IPS-11a (cell line): ENCODE data around the gene ZNF576.
"Not testable (repeated sequence)": the region's sequence is repeated elsewhere in the genome, so short reads cannot be mapped to it uniquely, and the experiment has no call there.

Source experiments
- H3K4me3 ChIP-seq: one replicate; pipeline ENCODE4 v1.5.1; 2013; ENCODE audit warnings: low read depth, low read length, control low read depth

Gene ZNF576

GRCh38 chr19:43574424-43575155 lies 21.8 kb upstream of the ZNF576 start:
- H3K4me3 ChIP-seq, result peak overlapping the region; percentile 78

- peak within 1 kb of the TSS; percentile 78 for H3K4me3 ChIP-seq
Measured at GRCh38 chr19:43575156-43575950, 21.0 kb upstream of the ZNF576 start, which contains the start of the genes PINLYP and XRCC1. TSS of gene PINLYP (plus strand) at chr19:43575801. CDS start at chr19:43577192, 1,391 bp downstream. TSS of gene XRCC1 (minus strand) at chr19:43575527. CDS start at chr19:43575458, 69 bp downstream.

- H3K4me3 ChIP-seq, result no peak overlapping the region
Measured at GRCh38 chr19:43575955-43576878, 20.2 kb upstream of the ZNF576 start.

DNA sequence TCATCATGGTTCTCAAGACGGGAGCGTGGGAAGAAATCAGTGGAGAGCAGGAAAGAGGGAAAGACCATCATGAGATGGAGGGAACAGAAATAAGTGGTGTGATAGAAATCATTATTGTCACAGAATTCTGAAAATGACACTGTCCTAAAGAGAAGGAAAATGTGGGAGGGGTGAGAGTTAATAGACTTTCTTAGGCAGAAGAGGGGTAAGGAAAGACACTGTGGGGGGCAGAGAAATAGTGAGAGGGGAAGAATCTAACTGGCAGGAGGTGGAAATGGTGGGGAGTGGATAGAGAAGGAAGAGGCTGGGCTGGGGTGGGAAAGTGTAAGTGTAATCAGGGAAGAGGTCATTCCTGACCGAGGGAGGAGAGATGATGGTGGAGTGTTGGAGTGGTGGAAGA lies 17.6 kb upstream of the ZNF576 start:
- no peak overlapping the region for H3K4me3 ChIP-seq

DNA sequence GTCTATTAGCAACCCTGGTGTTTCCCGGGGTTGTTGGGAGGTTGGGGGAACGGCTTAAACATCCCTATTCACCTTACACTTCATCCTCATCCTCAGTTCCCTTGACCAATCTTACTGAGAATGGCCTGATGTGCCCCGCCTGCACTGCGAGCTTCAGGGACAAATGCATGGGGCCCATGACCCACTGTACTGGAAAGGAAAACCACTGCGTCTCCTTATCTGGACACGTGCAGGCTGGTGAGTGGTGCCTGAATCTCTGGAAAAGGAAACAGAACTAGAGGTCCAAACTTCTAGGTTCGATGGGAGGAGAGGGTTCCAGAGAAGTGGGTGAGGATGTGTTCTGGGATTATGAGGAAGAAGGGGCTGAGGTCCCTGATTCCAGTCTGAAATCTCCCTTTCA lies 14.9 kb upstream of the ZNF576 start:
- H3K4me3 ChIP-seq, result no peak overlapping the region

DNA sequence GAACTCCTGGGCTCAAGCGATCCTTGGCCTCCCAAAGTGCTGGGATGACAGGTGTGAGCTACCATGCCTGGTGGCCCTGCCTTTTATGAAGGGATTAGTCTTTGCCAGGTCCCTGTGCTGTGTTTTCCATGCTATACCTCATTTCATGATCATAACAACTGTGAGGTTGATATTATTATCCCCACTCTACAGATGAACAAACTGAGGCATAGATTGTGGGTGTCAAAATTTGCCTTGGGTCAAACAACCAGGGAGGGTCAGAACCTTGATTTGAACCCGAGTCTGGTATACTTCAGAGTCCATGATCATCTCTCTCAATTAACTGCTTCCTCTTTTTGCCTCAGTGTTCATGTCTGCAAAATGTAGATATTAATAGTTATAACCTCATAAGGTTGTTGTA lies 13.9 kb upstream of the ZNF576 start:
- no peak overlapping the region for H3K4me3 ChIP-seq

GRCh38 chr19:43584484-43584883 lies 11.9 kb upstream of the ZNF576 start:
- H3K4me3 ChIP-seq, result no peak overlapping the region

DNA sequence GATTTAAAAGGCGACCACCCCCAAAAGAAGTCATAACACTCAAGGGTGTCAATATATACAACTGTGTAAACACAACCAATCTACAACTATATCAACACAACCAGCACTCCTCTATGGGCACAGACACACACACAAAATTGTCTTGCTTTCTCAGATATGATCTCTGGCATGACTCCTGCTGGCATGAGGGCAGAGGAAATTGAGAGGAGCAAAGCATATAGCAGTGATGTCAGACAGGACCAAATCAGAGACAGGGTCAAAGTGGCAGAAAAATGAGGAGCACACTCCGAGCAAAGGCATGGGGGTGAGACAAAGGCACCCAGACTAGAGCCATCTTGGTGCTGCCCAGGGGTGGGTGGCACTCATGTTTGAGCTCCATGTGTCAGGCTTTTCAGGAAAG lies 10.0 kb upstream of the ZNF576 start:
- no peak overlapping the region for H3K4me3 ChIP-seq

DNA sequence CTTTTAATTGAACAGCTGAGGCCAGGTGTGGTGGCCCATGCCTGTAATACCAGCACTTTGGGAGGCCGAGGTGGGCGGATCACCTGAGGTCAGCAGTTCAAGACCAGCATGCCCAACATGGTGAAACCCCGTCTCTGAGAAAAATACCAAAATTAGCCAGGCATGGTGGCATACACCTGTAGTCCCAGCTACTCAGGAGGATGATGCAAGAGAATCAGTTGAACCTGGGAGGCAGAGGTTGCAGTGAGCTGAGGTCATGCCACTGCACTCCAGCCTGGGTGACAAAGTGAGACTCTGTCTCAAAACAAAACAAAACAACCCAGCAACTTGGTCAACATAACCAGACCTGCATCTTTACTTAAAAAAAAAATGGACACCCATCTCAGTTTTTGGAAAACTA lies 9.4 kb upstream of the ZNF576 start:
- not testable (repeated sequence) for H3K4me3 ChIP-seq

DNA sequence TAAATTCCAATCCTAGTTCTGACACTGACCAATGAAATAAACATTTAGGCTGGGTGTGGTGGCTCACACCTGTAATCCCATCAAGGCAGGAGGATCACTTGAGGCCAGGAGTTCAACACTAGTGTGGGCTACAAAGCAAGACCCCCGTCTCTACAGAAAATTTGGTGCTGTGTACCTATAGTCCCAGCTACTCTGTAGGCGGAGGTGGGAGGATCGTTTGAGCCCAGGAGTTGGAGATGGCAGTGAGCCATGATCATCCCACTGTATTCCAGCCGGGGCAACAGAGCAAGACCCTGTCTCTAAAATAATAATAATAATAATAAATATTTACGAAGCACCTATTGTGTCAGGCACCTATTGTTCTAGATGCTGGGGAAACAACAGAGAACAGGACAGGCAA lies 7.1 kb upstream of the ZNF576 start:
- no peak overlapping the region for H3K4me3 ChIP-seq

DNA sequence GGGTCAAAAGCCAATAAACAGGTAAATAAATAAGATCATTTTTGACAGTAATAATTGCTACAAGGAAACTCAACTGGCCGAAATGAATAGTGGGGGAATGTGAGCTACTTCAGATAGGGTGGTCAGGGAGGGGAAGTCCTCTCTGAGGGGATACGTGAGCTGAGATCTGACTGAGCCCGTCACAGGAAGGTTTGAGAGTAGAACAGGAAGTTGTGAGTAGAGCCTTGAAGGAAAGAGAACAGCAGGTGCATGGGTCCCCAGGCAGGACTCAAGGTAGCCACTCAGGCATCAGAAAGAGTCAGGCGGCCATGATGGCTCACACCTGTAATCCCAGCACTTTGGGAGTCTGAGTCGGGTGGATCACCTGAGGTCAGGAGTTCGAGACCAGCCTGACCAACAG lies 6.7 kb upstream of the ZNF576 start:
- H3K4me3 ChIP-seq, result no peak overlapping the region

DNA sequence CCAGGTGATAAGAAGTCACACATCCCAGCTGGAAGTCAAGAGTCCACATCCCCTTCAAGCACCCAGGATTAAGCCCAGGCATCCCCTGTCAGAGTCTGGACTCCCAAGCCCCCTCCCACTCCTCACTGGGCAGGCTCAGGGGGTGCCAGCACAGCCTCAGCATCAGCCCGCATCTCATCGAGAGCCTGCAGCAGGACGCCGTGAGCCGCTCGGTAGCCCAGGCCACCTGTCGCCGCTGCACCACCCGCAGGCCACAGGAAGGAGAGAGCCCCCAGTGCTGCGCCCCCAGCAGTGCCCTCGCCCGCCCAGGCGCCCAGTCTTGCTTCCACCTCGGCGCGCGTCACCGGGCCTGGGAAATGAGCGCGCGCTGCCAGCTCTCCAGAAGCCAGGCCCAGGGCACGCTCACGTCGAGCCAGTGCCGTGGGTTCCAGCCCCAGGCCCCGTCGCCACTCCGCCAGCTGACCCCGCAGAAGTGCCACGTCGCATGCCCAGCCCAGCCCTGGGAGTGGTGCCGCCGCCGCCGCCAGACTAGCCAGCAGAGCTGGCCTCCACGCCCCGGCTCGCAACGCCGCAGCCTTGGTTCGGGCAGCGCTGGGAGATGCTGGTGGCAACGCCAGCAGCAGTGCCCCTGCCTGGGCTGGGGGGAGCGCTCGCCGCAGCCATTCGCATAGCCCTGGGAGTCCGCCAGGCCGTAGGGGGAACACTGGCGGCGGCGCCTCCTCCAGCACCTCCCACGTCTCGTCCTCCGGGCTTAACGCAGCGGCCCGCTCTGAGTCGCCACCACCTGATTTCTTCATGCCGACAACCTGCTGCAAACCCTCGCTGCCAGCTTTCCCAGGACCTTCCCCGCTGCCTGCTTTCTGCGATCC lies 4.3 kb upstream of the ZNF576 start:
- no peak overlapping the region for H3K4me3 ChIP-seq

DNA sequence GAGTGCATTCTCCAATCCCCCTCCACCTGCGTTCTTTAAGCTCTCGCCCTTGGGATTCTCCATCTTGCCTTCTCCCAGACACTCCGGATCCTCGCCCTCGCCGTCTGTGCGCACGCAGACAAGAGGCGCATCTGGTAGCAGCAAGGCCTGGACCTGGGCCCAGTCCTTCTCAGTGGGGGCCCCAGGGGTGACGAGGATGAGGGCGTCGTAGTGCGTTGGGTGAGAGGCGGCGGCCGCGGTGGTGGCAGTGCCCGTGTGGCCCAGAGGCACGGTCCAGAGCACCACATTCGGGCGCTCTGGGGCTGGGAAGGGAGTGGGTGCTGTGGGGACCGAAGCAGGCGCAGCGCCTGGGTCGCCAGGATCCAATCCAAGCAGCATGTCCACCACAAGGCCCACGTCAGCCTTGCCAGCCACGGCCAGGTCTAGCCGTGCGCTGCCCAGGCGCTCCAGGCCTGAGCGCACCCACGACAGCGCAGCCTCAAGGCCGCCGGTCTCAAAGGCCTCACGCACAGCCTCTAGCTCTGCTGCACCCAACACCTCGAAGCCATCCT lies 3.5 kb upstream of the ZNF576 start:
- H3K4me3 ChIP-seq, result no peak overlapping the region

DNA sequence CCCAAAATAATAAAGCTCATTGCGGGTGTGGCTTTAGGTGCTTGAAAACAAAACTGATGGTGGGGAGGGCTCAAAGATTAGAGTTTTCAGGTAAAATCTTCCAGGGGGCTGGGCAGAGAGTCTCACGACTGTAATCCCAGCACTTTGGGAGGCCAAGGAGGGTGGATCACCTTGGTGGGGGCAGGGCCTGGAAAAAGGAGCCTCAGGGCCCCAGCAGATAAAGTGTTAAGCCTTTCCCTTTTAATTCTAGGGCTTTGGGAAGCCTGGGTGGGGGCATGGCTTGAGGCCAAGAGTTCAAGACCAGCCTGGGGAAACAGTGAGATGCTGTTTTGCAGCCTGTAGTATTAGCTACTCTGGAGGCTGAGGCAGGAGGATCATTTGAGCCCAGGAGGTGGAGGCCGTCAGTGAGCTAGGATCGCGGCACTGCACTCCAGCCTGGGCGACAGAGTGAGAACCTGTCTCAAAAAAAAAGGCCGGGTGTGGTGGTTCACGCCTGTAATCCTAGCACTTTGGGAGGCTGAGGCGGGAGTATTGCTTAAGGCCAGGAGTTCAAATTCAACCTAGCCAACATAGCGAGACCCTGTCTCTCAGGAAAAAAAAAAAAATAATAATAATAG lies 2.2 kb upstream of the ZNF576 start:
- no peak overlapping the region for H3K4me3 ChIP-seq

- peak overlapping the region; percentile 78 for H3K4me3 ChIP-seq
Measured at GRCh38 chr19:43594710-43595604, 1.4 kb upstream of the ZNF576 start.

DNA sequence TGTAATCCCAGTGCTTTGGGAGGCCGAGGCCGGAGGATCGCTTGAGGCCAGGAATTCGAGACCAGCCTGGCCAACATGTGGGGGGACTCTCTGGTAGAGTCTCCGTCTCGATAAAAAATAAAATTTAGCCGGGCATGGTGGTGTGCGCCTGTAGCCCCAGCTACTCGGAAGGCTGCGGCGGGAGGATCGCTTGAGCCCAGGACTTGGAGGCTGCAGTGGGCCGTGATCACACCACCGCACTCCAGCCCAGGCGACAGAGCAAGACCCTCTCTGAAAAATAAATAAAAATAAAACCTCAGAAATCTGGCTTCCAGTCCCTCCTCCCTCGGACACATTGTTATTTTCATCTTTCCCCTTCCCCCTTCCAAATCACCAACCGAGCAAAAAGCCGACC lies 793 bp upstream of the ZNF576 start:
- H3K4me3 ChIP-seq, result peak overlapping the region; percentile 78

DNA sequence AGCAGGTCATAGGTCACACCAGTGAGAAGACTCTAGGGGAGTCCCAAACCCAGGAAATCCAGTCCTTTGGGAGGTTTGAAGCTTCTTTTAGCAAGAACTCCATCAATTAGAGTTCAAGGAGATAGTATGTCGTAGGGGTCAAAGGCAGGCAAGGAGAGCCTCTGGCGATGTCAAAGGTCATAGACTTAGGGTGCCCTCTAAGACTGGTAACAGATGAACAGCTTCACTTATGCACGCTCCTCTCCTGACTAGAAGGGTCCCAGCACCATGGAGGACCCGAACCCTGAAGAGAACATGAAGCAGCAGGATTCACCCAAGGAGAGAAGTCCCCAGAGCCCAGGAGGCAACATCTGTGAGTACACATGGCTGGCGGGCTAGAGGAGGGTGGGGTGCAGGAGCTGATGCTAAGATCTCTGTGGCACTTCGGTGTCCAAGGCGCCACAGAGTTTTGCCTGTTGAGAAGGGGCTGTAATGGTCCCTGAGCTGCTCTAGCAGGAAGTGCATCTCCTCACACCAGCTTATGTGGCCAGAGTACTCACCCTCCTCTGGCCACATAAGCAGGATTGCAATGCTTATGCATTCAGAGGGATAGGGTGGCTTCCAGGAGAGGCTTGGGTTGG lies 557 bp downstream of the ZNF576 start:
- peak overlapping the region; percentile 88 for H3K4me3 ChIP-seq

DNA sequence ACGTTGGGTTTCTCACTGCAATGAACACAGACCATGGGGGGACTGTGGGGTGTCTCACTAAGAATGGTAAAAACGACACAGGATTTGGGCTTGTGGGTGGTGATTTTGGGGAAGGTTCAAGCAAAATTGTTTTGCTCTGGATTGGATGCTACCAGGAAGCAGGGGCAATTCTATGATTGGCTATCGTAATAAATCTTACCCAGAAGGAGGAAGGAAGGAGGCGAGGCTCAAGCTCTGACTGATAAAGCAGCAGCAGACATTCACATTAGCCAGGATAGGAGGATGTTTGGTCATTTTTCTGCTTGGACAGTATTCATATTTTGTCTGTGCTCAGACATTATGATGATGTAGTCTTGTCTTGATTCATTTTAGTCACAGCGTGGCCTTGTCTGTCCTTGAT lies 1.5 kb downstream of the ZNF576 start:
- no peak overlapping the region for H3K4me3 ChIP-seq
